KMS-11 (cell line): Measurements from ENCODE around the gene TIMM44.
"Not testable (repeated sequence)": the region's sequence is repeated elsewhere in the genome, so short reads cannot be mapped to it uniquely, and the experiment has no call there.

ENCODE experiments used
- H2AFZ ChIP-seq: fragments of 200-600 bp; sonication (generic); 2 replicates; pipeline ENCODE4 v1.6.1; 2016; ENCODE audit warnings: antibody characterized with exemption, mixed run types, low read depth
- H3K27ac ChIP-seq: fragments of 200-600 bp; sonication (generic); 2 replicates; pipeline ENCODE4 v1.6.1; 2016; ENCODE audit warnings: mild to moderate bottlenecking, mixed run types
- H3K27me3 ChIP-seq: fragments of 200-600 bp; sonication (generic); 2 replicates; pipeline ENCODE4 v1.6.1; 2017; ENCODE audit warnings: mild to moderate bottlenecking, low read depth, mixed run types, moderate library complexity; ENCODE audit not compliant: insufficient read depth
- H3K36me3 ChIP-seq: fragments of 200-600 bp; sonication (generic); 2 replicates; pipeline ENCODE4 v1.6.1; 2017; ENCODE audit warnings: mild to moderate bottlenecking, mixed run types; ENCODE audit not compliant: insufficient read depth
- H3K4me1 ChIP-seq: fragments of 200-600 bp; sonication (generic); 2 replicates; pipeline ENCODE4 v1.6.1; 2016; ENCODE audit warnings: mild to moderate bottlenecking, low read depth, mixed run types; ENCODE audit not compliant: poor library complexity, severe bottlenecking
- H3K4me2 ChIP-seq: fragments of 200-600 bp; sonication (generic); 2 replicates; pipeline ENCODE4 v1.7.0; 2016; ENCODE audit warnings: mild to moderate bottlenecking, mixed run types
- H3K4me3 ChIP-seq: fragments of 200-600 bp; sonication (generic); IDR thresholded peaks from 2 replicates; pipeline ENCODE4 v1.6.1; 2017; ENCODE audit warnings: low read depth, low read length, mixed read lengths; ENCODE audit not compliant: insufficient read depth
- H3K79me2 ChIP-seq: fragments of 200-600 bp; sonication (generic); 2 replicates; pipeline ENCODE4 v1.6.1; 2016; ENCODE audit warnings: low read depth, mixed run types; ENCODE audit not compliant: insufficient read depth
- H3K9ac ChIP-seq: fragments of 200-600 bp; sonication (generic); 2 replicates; pipeline ENCODE4 v1.6.1; 2016; ENCODE audit warnings: mild to moderate bottlenecking, mixed run types
- H4K20me1 ChIP-seq: fragments of 200-600 bp; sonication (generic); 2 replicates; pipeline ENCODE4 v1.6.1; 2016; ENCODE audit warnings: mild to moderate bottlenecking, mixed run types; ENCODE audit not compliant: insufficient read depth
- TF ChIP-seq, protein P1 (sequence below): fragments of 200-600 bp; sonication (generic); conservative IDR thresholded peaks from 2 replicates; pipeline ENCODE4 v1.6.1; 2017; ENCODE audit warnings: low read depth, mild to moderate bottlenecking, antibody characterized with exemption, low read length, moderate library complexity, mixed read lengths

The TIMM44 gene

DNA sequence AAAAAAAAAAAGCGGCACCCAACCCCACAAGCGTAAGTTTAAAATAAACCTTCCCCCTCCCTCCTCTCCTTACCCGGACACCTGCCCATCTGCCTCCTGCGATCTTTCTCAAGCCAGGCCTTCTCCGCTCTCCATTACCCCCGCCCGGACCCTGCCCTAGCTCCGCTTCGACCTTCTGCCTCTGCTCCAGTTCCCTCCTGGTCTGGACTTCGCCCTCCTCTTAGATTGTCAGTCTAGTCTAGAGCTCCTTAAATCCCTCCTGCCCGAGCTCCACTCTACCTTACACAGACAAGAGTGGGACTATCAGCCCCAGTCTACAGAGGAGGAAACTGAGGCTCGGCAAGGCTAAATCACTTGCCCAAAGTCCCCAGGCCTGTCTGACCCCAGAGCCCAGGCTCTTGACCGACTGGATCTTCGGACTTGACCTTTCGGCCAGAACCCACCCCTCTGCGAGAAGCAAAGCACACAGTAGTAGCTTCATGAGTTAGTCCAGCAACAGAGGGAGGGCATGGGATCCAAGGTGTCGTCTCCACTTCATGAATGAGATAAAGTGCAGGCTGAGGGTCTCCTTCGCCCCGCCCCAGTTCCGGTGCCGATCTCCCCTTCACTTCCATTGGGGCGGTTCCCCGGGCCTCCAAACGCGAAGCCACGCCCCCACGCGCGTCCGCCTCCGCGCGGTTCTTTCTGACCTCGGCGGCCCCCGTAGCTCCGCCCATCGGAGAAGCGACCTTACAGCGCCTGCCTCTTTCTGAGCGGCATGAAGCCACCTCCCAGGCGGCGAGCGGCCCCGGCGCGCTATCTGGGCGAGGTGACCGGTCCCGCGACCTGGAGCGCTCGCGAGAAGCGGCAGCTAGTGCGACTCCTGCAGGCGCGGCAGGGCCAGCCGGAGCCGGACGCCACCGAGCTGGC is 23.6 kb downstream of the TIMM44 start, which contains the start of gene SNAPC2:
Gene SNAPC2, plus strand, starts transcription at position 729 of the 909 bp plus-strand sequence. Its CDS starts 29 bp downstream, at position 758.
- Histone ChIP-seq H3K4me2 (peak within 1 kb of the TSS; percentile 81), H2AFZ (peak within 1 kb of the TSS; percentile 92), H3K27me3 (peaks cover 27% of the 10 kb centered on the region), H3K27ac (0 out of 2 replicates have a peak within 1 kb of the TSS, but pooled peaks have one; percentile 35), H3K79me2 (no peaks in the 10 kb centered on the region), H3K4me1 (peaks cover 14% of the 10 kb centered on the region), H4K20me1 (no peaks in the 10 kb centered on the region), H3K4me3 (no peak within 1 kb of the TSS), H3K9ac (no peak within 1 kb of the TSS; the same call in 1 of the 2 replicates), H3K36me3 (no peaks in the 10 kb centered on the region)
- TF ChIP-seq, protein P1, sequence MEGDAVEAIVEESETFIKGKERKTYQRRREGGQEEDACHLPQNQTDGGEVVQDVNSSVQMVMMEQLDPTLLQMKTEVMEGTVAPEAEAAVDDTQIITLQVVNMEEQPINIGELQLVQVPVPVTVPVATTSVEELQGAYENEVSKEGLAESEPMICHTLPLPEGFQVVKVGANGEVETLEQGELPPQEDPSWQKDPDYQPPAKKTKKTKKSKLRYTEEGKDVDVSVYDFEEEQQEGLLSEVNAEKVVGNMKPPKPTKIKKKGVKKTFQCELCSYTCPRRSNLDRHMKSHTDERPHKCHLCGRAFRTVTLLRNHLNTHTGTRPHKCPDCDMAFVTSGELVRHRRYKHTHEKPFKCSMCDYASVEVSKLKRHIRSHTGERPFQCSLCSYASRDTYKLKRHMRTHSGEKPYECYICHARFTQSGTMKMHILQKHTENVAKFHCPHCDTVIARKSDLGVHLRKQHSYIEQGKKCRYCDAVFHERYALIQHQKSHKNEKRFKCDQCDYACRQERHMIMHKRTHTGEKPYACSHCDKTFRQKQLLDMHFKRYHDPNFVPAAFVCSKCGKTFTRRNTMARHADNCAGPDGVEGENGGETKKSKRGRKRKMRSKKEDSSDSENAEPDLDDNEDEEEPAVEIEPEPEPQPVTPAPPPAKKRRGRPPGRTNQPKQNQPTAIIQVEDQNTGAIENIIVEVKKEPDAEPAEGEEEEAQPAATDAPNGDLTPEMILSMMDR = no peak

DNA sequence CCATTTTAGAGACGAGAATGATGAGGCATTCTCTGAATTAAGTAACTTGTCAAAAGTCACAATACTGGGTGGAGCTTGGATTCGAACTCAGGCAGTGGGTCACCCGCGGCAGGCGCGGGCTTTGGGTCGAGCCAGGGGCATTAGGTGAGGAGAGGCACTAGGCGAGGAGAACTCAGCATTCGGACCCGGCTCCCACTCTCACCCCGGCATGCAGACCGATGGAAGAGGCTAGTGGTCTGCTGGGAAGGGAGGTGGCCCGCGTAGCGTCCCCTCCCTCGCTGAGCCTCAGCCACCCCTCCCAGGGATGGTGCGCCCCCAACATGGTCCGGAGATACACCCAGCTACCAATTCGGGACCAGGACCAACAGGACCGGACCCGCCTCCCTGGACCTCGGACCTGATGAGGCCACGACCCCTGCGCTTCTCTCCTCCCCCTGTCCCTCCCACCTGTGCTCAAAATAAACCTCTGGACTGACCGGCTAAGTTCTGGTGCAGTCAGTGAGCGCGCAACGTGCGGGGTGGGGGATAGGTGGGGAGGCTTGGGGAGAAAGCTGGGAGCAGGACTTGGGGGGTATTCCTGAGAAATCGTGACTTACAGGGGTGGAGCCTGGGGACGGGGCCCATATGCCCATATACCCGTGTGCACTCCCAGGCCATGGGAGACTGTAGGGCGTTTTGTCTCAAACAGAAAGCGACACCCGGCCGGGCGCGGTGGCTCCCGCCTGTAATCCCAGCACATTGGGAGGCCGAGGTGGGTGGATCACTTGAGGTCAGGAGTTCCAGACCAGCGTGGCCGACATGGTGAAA is 24.6 kb downstream of the TIMM44 start:
- H3K27ac ChIP-seq = no peak overlapping the region
- H3K27me3 ChIP-seq = peaks cover 27% of the 10 kb centered on the region
- H4K20me1 ChIP-seq = no peaks in the 10 kb centered on the region
- H2AFZ ChIP-seq = no peak overlapping the region
- no peaks in the 10 kb centered on the region for H3K36me3 ChIP-seq
- H3K79me2 ChIP-seq = no peaks in the 10 kb centered on the region
- TF ChIP-seq, protein P1 = no peak
- peaks cover 14% of the 10 kb centered on the region for H3K4me1 ChIP-seq
- no peak overlapping the region for H3K4me3 ChIP-seq
- H3K4me2 ChIP-seq = peak overlapping the region; percentile 81; the same call in 1 of the 2 replicates
- H3K9ac ChIP-seq = no peak overlapping the region

DNA sequence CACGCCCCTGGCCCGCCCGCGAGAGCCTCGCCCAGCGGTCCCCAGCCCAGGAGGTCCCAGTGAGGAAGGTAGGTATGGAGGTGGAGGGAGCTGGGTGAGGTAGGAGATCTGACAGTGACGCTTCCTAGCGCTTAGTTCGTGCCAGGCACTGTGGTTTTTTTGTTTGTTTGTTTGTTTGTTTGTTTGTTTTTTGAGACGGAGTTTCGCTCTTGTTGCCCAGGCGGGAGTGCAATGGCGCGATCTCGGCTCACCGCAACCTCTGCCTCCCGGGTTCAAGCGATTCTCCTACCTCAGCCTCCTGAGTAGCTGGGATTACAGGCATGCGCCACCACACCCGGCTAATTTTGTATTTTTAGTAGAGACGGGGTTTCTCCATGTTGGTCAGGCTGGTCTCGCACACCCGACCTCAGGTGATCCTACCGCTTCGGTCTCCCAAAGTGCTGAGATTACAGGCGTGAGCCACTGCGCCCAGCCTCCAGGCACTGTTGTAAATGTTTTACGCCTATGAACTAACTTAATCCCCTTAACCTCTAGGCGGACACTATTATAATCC is 25.3 kb downstream of the TIMM44 start:
- H4K20me1 ChIP-seq, H3K79me2 ChIP-seq, H3K27ac ChIP-seq, H3K36me3 ChIP-seq, H3K9ac ChIP-seq, H3K4me3 ChIP-seq: not testable (repeated sequence)
- Histone ChIP-seq H3K4me2 (0 out of 2 replicates have a peak overlapping the region, but pooled peaks have one; percentile 21), H3K27me3 (peaks cover 27% of the 10 kb centered on the region), H2AFZ (peak overlapping the region; percentile 48; the same call in 1 of the 2 replicates), H3K4me1 (peaks cover 14% of the 10 kb centered on the region)

DNA sequence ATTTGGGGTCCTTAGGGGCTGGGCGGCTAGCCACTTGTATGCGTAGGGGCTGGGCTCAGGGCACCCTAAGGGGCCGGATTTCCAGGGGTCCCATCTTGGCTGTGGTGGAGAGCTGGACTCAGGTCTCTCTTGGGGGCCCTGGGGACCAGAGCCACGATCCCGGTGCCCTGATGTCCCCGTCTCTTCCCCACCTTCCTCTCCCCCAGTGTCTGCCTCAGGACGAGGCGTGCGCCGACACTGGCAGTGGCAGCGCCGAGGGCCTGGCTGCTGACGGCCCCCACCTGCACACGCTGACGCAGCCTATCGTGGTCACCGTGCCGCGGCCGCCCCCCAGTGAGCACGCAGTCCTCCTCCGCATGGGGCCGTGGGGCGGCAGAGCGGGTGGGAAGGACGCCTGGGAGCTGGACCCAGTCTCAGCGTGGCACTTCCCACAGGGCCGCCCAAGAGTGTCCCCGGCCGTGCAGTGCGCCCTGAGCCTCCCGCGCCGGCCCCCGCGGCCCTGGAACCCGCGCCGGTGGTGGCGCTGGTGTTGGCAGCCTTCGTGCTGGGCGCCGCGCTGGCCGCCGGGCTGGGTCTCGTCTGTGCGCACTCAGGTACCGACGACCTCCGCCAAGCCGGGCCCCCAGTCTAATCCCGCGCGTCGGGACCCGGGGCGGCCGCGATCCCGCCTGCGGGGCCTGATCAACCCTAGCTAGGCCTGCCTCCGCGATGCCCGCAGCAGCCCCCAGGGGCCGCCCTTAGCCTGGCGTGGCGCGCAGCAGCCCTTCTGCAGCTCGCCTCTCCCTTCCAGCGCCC is 26.0 kb downstream of the TIMM44 start:
- H3K27ac ChIP-seq = no peak overlapping the region
- H2AFZ ChIP-seq = peak overlapping the region; percentile 48
- H4K20me1 ChIP-seq = no peaks in the 10 kb centered on the region
- TF ChIP-seq, protein P1 = no peak
- H3K4me3 ChIP-seq = no peak overlapping the region
- H3K4me2 ChIP-seq = peak overlapping the region; percentile 48; the same call in 1 of the 2 replicates
- no peaks in the 10 kb centered on the region for H3K79me2 ChIP-seq
- peaks cover 14% of the 10 kb centered on the region for H3K4me1 ChIP-seq
- no peaks in the 10 kb centered on the region for H3K36me3 ChIP-seq
- peaks cover 27% of the 10 kb centered on the region for H3K27me3 ChIP-seq
- no peak overlapping the region for H3K9ac ChIP-seq
